K562 (cell line): Measurements from ENCODE around the gene FAM168B. TPM values are rescaled to one million over a fixed set of nuclear protein-coding genes. Genes with fewer than 3 reads are reported as not detected.
"Not testable (repeated sequence)": the region's sequence is repeated elsewhere in the genome, so short reads cannot be mapped to it uniquely, and the experiment has no call there.

Source experiments
- ATAC-seq: fragments of 200-7000 bp; cut with Tn5 transposase; 3 replicates; pipeline ENCODE4 v1.9.1; 2020; ENCODE audit warnings: moderate library complexity
- BruUV-seq: library from RNA; stranded (reverse); fragments of 400-500 nt; replicated peaks from 2 replicates; lab custom pipeline; 2021; lab: Mats Ljungman, UMichigan
- CTCF ChIA-PET: fragments of 300-600 bp; formaldehyde crosslinking; extraction: SDS; loops from one replicate; lab custom pipeline; 2021; ENCODE audit warnings: low intra/inter-chr PET ratio; lab: Yijun Ruan, JAX
- POLR2A ChIA-PET: fragments of 300-600, 350-650 bp; sonication (Branson Sonifier 250); formaldehyde crosslinking; extraction: SDS; loops from one replicate; lab custom pipeline; 2021; ENCODE audit warnings: antibody characterized with exemption, inconsistent platforms; lab: Yijun Ruan, JAX
- DNase-seq, 4 experiments: peaks; one replicate each; pipeline versions ENCODE4 v3.0.0 to v3.0.0-alpha.2; 2011 to 2018; ENCODE audit warnings: low spot score in 3 of 4, mixed read lengths in 3 of 4; ENCODE audit errors: extremely low read depth in 1 of 4
- FAIRE-seq: peaks from 2 replicates; lab custom pipeline; 2011; peaks lifted over from hg19 to GRCh38; lab: Jason Lieb, UNC
- H2AFZ ChIP-seq: 2 replicates; pipeline ENCODE4 v1.6.0; 2011; ENCODE audit warnings: low read depth, low read length, control low read depth, inconsistent platforms
- H3K27ac ChIP-seq: fragments of 200-600 bp; 3 replicates; pipeline ENCODE4 v1.8.0; 2011; ENCODE audit warnings: low read depth, mild to moderate bottlenecking, control low read depth, inconsistent platforms, low read length, moderate library complexity, mixed read lengths; ENCODE audit errors: extremely low read depth
- H3K27me3 ChIP-seq, 2 experiments: fragments of 300-600 bp in 1 of 2; 2 replicates in 1 of 2; 3 replicates in 1 of 2; pipeline versions ENCODE4 v1.6.0 to v1.8.0; 2011; ENCODE audit warnings: inconsistent platforms in 2 of 2, low read length in 2 of 2, mild to moderate bottlenecking in 1 of 2, mixed read lengths in 1 of 2, moderate library complexity in 1 of 2; ENCODE audit not compliant: control insufficient read depth in 2 of 2, insufficient read depth in 2 of 2
- H3K36me3 ChIP-seq: fragments of 300-600 bp; 3 replicates; pipeline ENCODE4 v1.8.0; 2011; ENCODE audit warnings: mild to moderate bottlenecking, low read length, inconsistent platforms; ENCODE audit not compliant: control insufficient read depth, insufficient read depth
- H3K4me1 ChIP-seq, 2 experiments: fragments of 200-600 bp in 1 of 2; replicated peaks in 1 of 2; 2 replicates in 1 of 2; 3 replicates in 1 of 2; pipeline versions ENCODE4 v1.5.1 to v1.8.0; 2011; ENCODE audit warnings: inconsistent platforms in 2 of 2, low read length in 2 of 2, mild to moderate bottlenecking in 1 of 2, mixed read lengths in 1 of 2, moderate library complexity in 1 of 2; ENCODE audit not compliant: control insufficient read depth in 2 of 2, insufficient read depth in 2 of 2
- H3K4me2 ChIP-seq: 2 replicates; pipeline ENCODE4 v1.6.1; 2011; ENCODE audit warnings: low read length, control low read depth, inconsistent platforms, mixed read lengths; ENCODE audit not compliant: insufficient read depth
- H3K4me3 ChIP-seq: fragments of 200-600 bp; sonication (generic), shearing (Covaris generic); 2 replicates; pipeline ENCODE4 v1.5.1; 2016; ENCODE audit warnings: control low read depth, inconsistent platforms
- H3K79me2 ChIP-seq: fragments of 200-600 bp; 3 replicates; pipeline ENCODE4 v1.8.0; 2011; ENCODE audit warnings: low read length, inconsistent platforms; ENCODE audit not compliant: control insufficient read depth, insufficient read depth
- H3K9ac ChIP-seq, 2 experiments: 2 replicates each; pipeline versions ENCODE4 v1.6.0 to v1.6.1; 2011; ENCODE audit warnings: low read depth in 2 of 2, low read length in 2 of 2, control low read depth in 1 of 2, inconsistent platforms in 1 of 2, mild to moderate bottlenecking in 1 of 2, mixed read lengths in 1 of 2; ENCODE audit not compliant: insufficient read depth in 1 of 2
- H3K9me1 ChIP-seq: one replicate; pipeline ENCODE4 v1.6.0; 2011; ENCODE audit warnings: inconsistent platforms, mild to moderate bottlenecking, low read length, moderate library complexity; ENCODE audit not compliant: control insufficient read depth, insufficient read depth
- H3K9me3 ChIP-seq: replicated peaks from 2 replicates; pipeline ENCODE4 v1.5.1; 2011; ENCODE audit warnings: low read depth, low read length, inconsistent platforms; ENCODE audit not compliant: control insufficient read depth, insufficient read depth
- H4K20me1 ChIP-seq: replicated peaks from 2 replicates; pipeline ENCODE4 v1.6.1; 2011; ENCODE audit warnings: low read length, inconsistent platforms, mixed read lengths; ENCODE audit not compliant: control insufficient read depth, insufficient read depth
- CBX5 ChIP-seq: IDR thresholded peaks from 2 replicates; pipeline ENCODE4 v1.6.1; 2014; ENCODE audit warnings: low read depth, borderline replicate concordance
- EHMT2 ChIP-seq: fragments of 450-650 bp; IDR thresholded peaks from 2 replicates; pipeline ENCODE4 v1.6.1; 2018; ENCODE audit warnings: antibody characterized with exemption
- FIP1L1 ChIP-seq: fragments of 200-400 bp; formaldehyde crosslinking; IDR thresholded peaks from 2 replicates; pipeline ENCODE4 v1.6.1; 2018; ENCODE audit warnings: mild to moderate bottlenecking, low read depth, low read length; ENCODE audit not compliant: poor library complexity, severe bottlenecking
- MEIS2 ChIP-seq: fragments of 450-650 bp; IDR thresholded peaks from 2 replicates; pipeline ENCODE4 v1.6.1; 2014; ENCODE audit warnings: mild to moderate bottlenecking; ENCODE audit not compliant: partially characterized antibody
- PKNOX1 ChIP-seq: fragments of 450-650 bp; IDR thresholded peaks from 2 replicates; pipeline ENCODE4 v1.6.1; 2016
- SRSF3 ChIP-seq: fragments of 200-400 bp; formaldehyde crosslinking; IDR thresholded peaks from 2 replicates; pipeline ENCODE4 v1.6.1; 2016; ENCODE audit warnings: mild to moderate bottlenecking, low read length, moderate library complexity; ENCODE audit not compliant: insufficient read depth
- ZFP36 ChIP-seq: fragments of 150-350 bp; IDR thresholded peaks from 2 replicates; pipeline ENCODE4 v1.6.1; 2018; ENCODE audit warnings: low read length, low read depth; ENCODE audit not compliant: partially characterized antibody
- ZMIZ1 ChIP-seq, 2 experiments: fragments of 150-350 bp in 1 of 2; IDR thresholded peaks; 2 replicates each; pipeline ENCODE4 v1.6.1; 2012 to 2016; ENCODE audit warnings: low read depth in 2 of 2, low read length in 2 of 2, mild to moderate bottlenecking in 1 of 2, moderate library complexity in 1 of 2
- WGBS: fragments of 100-300 bp; shearing (Covaris generic); methylation state at CpG from one replicate; pipeline ENCODE4 v1.1.6; 2016; ENCODE audit warnings: low coverage, mixed read lengths; ENCODE audit not compliant: insufficient coverage; ENCODE audit errors: missing lambda C conversion rate; 5-methylcytosine and 5-hydroxymethylcytosine counted together
- in situ Hi-C: fragments of 300-500 bp; cut with MboI; formaldehyde crosslinking; loops from 4 replicates; pipeline ENCODE4 v1.15.0; 2018; ENCODE audit warnings: inconsistent platforms, mixed read lengths
- intact Hi-C: fragments of 100-400 bp; cut with micrococcal nuclease; formaldehyde crosslinking; loops from 2 replicates; pipeline ENCODE4 v1.14.2; 2022
- polyA plus RNA-seq, 8 experiments: library from polyadenylated mRNA; depleted of rRNA in 4 of 8; stranded (reverse) in 5 of 8; unstranded in 3 of 8; fragments of >200 nt; fragmentation: Nextera tagmentation in 2 of 8; fragmentation: Illumina TruSeq in 1 of 8; extraction: Ambion mirVana in 2 of 8; extraction: Trizol in 1 of 8; gene quantifications; 2 replicates each; pipeline versions ENCODE4 v1.2.1 to v1.2.3, GENCODE V29; 2011 to 2014; ENCODE audit warnings: inconsistent platforms in 1 of 8, missing spikeins in 1 of 8
- total RNA-seq, 7 experiments: library from RNA; depleted of rRNA in 6 of 7; stranded (reverse); fragments of >200 nt in 6 of 7; fragmentation: Illumina TruSeq in 2 of 7; extraction: Trizol in 2 of 7; gene quantifications; 2 replicates each; pipeline versions ENCODE4 v1.2.1 to v1.2.3, GENCODE V29; 2011 to 2021; ENCODE audit warnings: low replicate concordance in 1 of 7

FAM168B gene
- total and polyA plus RNA-seq, 9 of the 15 experiments (the other 6 are each of a cell fraction or from before 2014, with no cell fraction given), result 3.3 to 76.0 (median 46.1) TPM

DNA sequence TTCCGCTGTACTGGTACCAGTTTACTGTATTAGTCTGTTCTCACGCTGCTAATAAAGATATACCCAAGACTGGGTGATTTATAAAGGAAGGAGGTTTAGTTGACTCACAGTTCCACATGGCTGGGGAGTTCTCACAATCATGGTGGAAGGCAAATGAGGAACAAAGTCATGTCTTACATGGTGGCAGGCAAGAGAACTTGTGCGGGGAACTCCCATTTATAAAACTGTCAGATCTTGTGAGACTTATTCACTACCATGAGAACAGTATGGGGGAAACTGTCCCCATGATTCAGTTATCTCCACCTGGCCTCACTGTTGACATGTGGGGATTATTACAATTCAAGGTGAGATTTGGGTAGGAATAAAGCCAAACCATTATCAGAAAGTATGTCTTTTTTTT lies 21.7 kb upstream of the FAM168B start:
- in situ Hi-C loops, intact Hi-C loops: not testable (repeated sequence)

DNA sequence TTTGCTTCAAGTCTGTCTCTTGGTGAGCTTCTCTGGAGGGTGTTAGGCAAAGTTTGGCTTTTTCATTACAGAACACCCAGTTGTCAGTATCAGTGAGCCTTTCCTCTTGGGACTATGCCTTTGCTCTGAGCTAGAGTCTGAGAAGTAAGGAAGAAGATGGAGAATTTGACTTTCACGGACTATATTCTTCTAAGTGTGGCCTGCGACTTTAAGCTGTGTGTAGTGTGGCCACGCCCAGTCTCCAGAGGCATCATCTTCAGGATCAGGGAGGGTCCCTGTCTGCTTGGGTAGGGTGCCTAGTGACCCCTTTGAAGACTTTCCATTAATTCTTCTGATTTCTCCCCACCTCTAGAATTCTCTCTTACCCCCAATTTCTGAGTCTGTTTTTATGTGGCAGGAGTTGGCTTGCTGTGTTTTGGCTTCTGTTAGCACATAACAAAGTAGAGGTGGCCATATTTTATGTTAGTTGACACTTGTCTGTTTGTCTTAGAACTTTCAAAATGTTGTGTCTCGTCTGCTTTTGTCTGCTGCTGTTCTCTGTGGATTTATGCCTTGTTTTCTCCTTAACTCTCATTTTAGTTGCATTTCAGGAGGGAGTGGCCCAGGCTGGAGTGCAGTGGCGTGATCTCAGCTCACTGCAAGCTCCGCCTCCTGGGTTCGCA lies 20.4 kb upstream of the FAM168B start:
- ChIA-PET POLR2A (interaction anchor here (0.6 to 1.4 kb wide), 6 partner anchors 9 to 616 kb away, joined by 3 to 9 read pairs (median 4); partner anchors contain the start of genes FAM168B and PLEKHB2), CTCF (interaction anchor here (0.8 kb wide), 1 partner anchor 8 kb away, joined by 3 read pairs; no protein-coding TSS in a partner anchor)
- no peak for FAIRE-seq
- peak in 2 of 4 experiments; percentile 25 to 37 for DNase-seq
- Histone ChIP-seq H3K4me3 (no peak overlapping the region), H3K27me3 (no peaks in the 10 kb centered on the region), H3K4me1 (peaks cover 27 to 35% of the 10 kb centered on the region in 2 experiments), H4K20me1 (no peaks in the 10 kb centered on the region), H3K36me3 (peaks cover 42% of the 10 kb centered on the region), H3K27ac (0 out of 3 replicates have a peak overlapping the region, but pooled peaks have one; percentile 25), H3K4me2 (peak overlapping the region; percentile 30; the same call in 1 of the 2 replicates), H2AFZ (no peak overlapping the region), H3K9me1 (no peaks in the 10 kb centered on the region), H3K9me3 (peaks cover 2% of the 10 kb centered on the region; the same call in 1 of the 2 replicates), H3K9ac (peak overlapping the region in 1 of 2 experiments; percentile 6; a peak in 1 of 4 replicates), H3K79me2 (peaks cover 94% of the 10 kb centered on the region)
- intact Hi-C loops (no loop called here), in situ Hi-C loops (no loop called here)
- ATAC-seq, result peak; percentile 77
- no TSS peak for BruUV-seq
- WGBS, result 60% methylated on average over 7 of the region's 7 CpGs
- TF ChIP-seq SRSF3 (no peak), FIP1L1 (no peak), PKNOX1 (peak; percentile 59), MEIS2 (peak; percentile 50), ZMIZ1 (IDR thresholded peaks at IDR 0.05; ENCODE audit: low read depth in 2 of 2, low read length in 2 of 2) (no peak)

More for the DNA sequence above, 21.7 kb upstream of the FAM168B start:
- H3K79me2 ChIP-seq, result peaks cover 96% of the 10 kb centered on the region
- H3K9me1 ChIP-seq, FAIRE-seq, H3K4me3 ChIP-seq, H2AFZ ChIP-seq, H3K4me2 ChIP-seq, H3K27me3 ChIP-seq, BruUV-seq, POLR2A ChIA-PET, H3K27ac ChIP-seq, H4K20me1 ChIP-seq, ATAC-seq, H3K9ac ChIP-seq, H3K9me3 ChIP-seq, DNase-seq: not testable (repeated sequence)
- H3K4me1 ChIP-seq, result peaks cover 27 to 35% of the 10 kb centered on the region in 2 experiments
- CTCF ChIA-PET, result interaction anchor here (0.8 kb wide), 1 partner anchor 9 kb away, joined by 3 read pairs; no protein-coding TSS in a partner anchor
- WGBS, result 74% methylated on average over 3 of the region's 3 CpGs
- peaks cover 39% of the 10 kb centered on the region for H3K36me3 ChIP-seq
- 0 out of 2 replicates have a peak, but pooled peaks have one; percentile 12 for TF ChIP-seq CBX5
- peak; percentile 61 for TF ChIP-seq ZFP36
- TF ChIP-seq EHMT2, result 0 out of 2 replicates have a peak, but pooled peaks have one; percentile 38
- peak; percentile 7 for TF ChIP-seq MEIS2
